AG10803 (cell line): ENCODE data around the gene LCP1.

Source experiments
- DNase-seq: peaks from one replicate; pipeline ENCODE4 v3.0.0; 2010; ENCODE audit warnings: low read depth
- H3K4me3 ChIP-seq: 2 replicates; pipeline ENCODE4 v1.5.1; 2011; ENCODE audit warnings: mild to moderate bottlenecking, low read length, control low read depth
- TF ChIP-seq, protein P1 (sequence below): conservative IDR thresholded peaks from 2 replicates; pipeline ENCODE4 v1.5.1; 2011; ENCODE audit warnings: mild to moderate bottlenecking, low read length, control low read depth, inconsistent platforms

LCP1 gene

DNA sequence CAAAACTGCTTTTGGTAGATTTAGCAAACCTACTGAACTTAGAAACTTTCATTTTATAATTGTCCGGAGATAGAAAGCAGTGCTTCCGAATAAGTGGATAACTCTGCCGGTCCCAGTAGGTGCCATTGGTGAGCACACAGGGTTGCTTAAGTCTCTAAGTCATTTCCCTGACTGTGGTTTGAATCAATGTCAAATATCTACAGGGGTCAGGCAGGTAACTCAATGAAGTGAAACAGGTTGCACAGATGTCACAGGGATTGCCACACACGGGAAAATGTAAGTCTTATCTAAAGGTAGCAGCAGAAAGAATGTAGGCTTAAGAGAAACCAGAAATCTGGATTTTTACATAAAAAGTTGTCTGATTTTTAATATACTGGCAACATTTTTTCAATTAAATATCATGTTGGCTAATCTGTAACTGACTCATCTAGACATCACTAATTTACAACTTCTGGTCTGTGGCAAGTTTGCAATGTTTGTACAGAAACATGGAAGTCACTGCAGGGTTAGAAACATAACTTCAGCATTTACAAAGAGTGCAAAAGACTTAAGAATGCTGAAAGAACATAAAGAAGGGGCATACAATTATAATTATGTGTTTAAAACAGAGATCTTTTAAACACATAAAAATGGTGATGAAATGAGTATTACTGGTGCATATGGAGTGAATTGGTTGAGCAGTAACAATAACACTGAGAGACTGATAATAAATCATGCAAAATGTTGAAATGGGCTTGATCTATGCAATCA, 15.5 kb upstream of the LCP1 start:
- no peak overlapping the region for H3K4me3 ChIP-seq
- TF ChIP-seq, protein P1, sequence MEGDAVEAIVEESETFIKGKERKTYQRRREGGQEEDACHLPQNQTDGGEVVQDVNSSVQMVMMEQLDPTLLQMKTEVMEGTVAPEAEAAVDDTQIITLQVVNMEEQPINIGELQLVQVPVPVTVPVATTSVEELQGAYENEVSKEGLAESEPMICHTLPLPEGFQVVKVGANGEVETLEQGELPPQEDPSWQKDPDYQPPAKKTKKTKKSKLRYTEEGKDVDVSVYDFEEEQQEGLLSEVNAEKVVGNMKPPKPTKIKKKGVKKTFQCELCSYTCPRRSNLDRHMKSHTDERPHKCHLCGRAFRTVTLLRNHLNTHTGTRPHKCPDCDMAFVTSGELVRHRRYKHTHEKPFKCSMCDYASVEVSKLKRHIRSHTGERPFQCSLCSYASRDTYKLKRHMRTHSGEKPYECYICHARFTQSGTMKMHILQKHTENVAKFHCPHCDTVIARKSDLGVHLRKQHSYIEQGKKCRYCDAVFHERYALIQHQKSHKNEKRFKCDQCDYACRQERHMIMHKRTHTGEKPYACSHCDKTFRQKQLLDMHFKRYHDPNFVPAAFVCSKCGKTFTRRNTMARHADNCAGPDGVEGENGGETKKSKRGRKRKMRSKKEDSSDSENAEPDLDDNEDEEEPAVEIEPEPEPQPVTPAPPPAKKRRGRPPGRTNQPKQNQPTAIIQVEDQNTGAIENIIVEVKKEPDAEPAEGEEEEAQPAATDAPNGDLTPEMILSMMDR, result no peak
- DNase-seq, result peak; percentile 77

DNA sequence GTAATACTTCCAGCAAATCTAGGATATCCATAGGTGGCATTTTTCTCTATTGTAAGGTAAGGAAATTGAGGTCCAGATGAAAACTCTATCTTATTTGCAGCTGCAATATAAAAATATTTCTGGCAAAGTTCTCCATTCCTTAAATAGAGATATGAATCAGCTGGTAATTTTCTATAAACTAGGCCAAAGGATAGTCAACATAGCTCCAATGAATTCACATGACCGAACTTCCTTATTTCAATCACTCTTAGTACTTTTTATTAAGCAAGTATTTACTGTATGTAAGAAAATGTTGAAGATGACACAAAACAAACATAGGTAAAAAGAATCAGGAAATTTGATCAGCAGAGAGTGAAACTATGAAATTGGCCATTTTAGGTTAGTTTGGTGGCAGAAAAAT, 13.0 kb upstream of the LCP1 start:
- no peak overlapping the region for H3K4me3 ChIP-seq
- no peak for DNase-seq
- TF ChIP-seq, protein P1, result no peak

DNA sequence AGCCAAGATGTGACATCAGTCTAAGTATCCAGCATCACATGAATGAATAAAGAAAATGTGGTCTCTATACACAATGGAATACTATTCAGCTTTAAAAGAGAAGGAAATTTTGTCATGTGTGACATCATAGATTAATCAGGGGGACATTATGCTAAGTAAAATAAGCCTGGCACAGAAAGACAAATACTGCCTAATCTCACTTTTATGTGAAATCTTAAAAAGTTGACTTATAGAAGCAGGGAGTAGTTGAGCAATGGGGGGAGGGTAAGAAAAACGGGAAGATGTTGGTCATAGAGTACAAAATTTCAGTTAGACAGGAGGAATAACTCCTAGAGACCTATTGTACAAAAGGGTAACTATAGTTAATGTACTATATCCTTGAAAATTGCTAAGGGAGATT, 10.4 kb upstream of the LCP1 start:
- TF ChIP-seq, protein P1, result no peak
- DNase-seq, result no peak

DNA sequence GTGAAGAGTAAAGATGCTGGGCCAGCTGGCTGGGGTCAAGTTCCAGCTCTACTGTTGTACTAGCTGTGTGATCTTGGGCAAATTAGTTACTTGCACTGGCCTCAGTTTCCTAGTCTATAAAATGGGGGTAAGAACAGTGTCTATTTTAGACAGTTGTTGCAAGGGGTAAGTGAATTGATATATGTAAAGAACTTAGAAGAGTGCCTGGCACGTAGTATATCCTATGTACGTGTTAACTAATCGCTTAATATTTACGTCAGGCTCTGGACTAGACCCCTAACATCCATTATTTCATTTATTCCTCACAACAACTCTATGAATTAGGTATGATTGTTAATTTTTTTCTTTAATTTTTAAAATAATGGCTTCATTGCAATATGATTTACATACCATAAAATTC, 3.7 kb upstream of the LCP1 start:
- DNase-seq, result no peak
- TF ChIP-seq, protein P1, result no peak

More for the DNA sequence above, 10.4 kb upstream of the LCP1 start:
- no peak overlapping the region for H3K4me3 ChIP-seq

DNA sequence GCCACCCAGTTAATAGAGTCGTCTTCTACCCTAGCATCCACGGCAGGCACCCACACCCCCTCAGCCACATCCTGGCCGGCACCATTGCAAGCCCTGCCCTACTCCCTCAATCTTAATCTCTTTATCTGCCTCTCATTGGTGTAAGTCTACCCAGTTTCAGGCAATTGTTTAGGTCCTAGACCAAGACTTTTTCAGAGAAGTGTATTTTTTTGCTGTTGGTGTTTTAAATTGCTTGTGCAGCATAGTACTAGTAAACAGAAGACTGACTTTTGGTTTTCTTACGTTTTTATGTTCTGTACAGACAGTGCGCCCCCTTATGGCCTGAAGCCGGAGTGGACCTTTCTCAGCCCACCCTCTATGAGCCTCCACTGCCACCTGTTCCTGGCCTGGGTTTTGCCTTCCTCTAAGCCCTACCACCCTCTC, 2.3 kb upstream of the LCP1 start:
- DNase-seq, result no peak
- H3K4me3 ChIP-seq, result no peak overlapping the region
- TF ChIP-seq, protein P1, result peak; percentile 41

More for the DNA sequence above, 3.7 kb upstream of the LCP1 start:
- no peak overlapping the region for H3K4me3 ChIP-seq

DNA sequence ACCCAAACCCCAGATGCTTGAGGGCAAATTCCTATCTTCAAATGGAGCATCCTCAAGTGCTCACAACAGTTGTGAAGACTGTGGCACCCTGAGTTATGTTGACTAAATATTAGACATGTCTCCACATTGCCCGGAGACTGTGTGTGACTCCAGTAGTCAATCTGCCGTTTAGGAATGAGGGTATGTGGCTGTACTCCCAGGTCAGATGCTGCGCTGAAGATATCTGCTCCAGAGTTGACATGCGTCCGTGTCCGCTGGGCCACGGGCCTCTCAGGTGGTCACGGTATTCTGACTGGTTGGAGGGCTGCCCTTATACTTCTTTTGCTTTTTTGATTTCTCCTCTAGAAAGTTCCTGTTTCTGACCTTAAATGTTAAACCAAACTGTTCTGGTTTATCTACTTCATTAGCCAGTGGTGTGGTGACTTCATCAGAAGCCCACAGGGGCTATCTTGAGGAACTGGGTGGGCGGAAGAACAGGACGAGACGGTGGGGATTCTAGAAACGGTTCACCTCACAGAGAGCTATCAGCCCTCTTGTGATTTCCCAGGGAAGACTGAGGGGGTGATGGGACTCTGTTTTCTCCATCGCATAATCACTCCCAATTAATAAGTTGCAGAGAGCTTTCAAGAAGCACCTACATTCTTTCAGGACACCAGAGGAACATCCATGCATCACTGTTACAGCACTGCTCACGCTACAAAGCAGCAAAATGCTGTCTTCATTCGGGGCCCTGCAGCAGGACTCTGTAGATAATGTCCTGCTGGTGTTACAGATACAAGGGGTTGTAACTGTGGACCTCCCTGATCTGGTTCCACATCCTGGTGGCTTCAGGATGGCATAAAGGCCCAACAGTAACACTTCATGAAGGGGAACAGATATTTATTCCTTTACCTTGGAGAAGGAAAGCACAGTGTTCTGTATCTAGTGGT, 1.3 kb upstream of the LCP1 start:
- DNase-seq, result no peak
- H3K4me3 ChIP-seq, result no peak overlapping the region
- TF ChIP-seq, protein P1, result no peak
